Effector memory CD4-positive, alpha-beta T cell (primary cell): ENCODE data around the gene TCF7L1.

Source experiments
- DNase-seq, 3 donors: peaks; one replicate each; pipeline ENCODE4 v3.0.0-alpha.2; 2020
- H3K27ac ChIP-seq: 2 replicates; pipeline ENCODE4 v1.7.0; 2013; ENCODE audit warnings: mild to moderate bottlenecking, low read length, moderate library complexity; ENCODE audit not compliant: insufficient read depth, poor library complexity, severe bottlenecking
- H3K27me3 ChIP-seq: replicated peaks from 2 replicates; pipeline ENCODE4 v1.7.0; 2013; ENCODE audit warnings: mild to moderate bottlenecking, low read length; ENCODE audit not compliant: insufficient read depth, control insufficient read depth, poor library complexity, severe bottlenecking
- H3K36me3 ChIP-seq: 2 replicates; pipeline ENCODE4 v1.7.0; 2013; ENCODE audit warnings: mild to moderate bottlenecking, low read length, moderate library complexity; ENCODE audit not compliant: control insufficient read depth, insufficient read depth
- H3K4me1 ChIP-seq: 2 replicates; pipeline ENCODE4 v1.7.0; 2013; ENCODE audit warnings: low read length, mild to moderate bottlenecking; ENCODE audit not compliant: control insufficient read depth, insufficient read depth, poor library complexity, severe bottlenecking
- H3K4me3 ChIP-seq: 2 replicates; pipeline ENCODE4 v1.7.0; 2013; ENCODE audit warnings: low read length, low read depth, mild to moderate bottlenecking; ENCODE audit not compliant: insufficient read depth, poor library complexity, severe bottlenecking
- H3K9me3 ChIP-seq: 2 replicates; pipeline ENCODE4 v1.7.0; 2013; ENCODE audit warnings: mild to moderate bottlenecking, low read length, moderate library complexity; ENCODE audit not compliant: control insufficient read depth

Gene TCF7L1

GRCh38 chr2:85215081-85215447 is 81.9 kb downstream of the TCF7L1 start:
- Histone ChIP-seq H3K4me1 (no peaks in the 10 kb centered on the region), H3K27me3 (no peaks in the 10 kb centered on the region), H3K9me3 (no peaks in the 10 kb centered on the region), H3K36me3 (no peaks in the 10 kb centered on the region), H3K4me3 (no peak overlapping the region), H3K27ac (no peak overlapping the region)
- DNase-seq = no peak

GRCh38 chr2:85215448-85216401 is 82.5 kb downstream of the TCF7L1 start:
- DNase-seq = no peak
- H3K4me3 ChIP-seq = no peak overlapping the region
- no peak overlapping the region for H3K27ac ChIP-seq
- H3K9me3 ChIP-seq = no peaks in the 10 kb centered on the region
- H3K36me3 ChIP-seq = no peaks in the 10 kb centered on the region
- no peaks in the 10 kb centered on the region for H3K4me1 ChIP-seq
- H3K27me3 ChIP-seq = no peaks in the 10 kb centered on the region

- Histone ChIP-seq H3K9me3 (no peaks in the 10 kb centered on the region), H3K27me3 (no peaks in the 10 kb centered on the region), H3K4me1 (no peaks in the 10 kb centered on the region), H3K4me3 (no peak overlapping the region), H3K27ac (no peak overlapping the region), H3K36me3 (no peaks in the 10 kb centered on the region)
- DNase-seq = no peak
Measured at GRCh38 chr2:85216927-85217326, 83.7 kb downstream of the TCF7L1 start.

- H3K4me3 ChIP-seq = no peak overlapping the region
- DNase-seq = no peak
- H3K9me3 ChIP-seq = no peaks in the 10 kb centered on the region
- no peaks in the 10 kb centered on the region for H3K36me3 ChIP-seq
- H3K27ac ChIP-seq = no peak overlapping the region
- H3K27me3 ChIP-seq = no peaks in the 10 kb centered on the region
- H3K4me1 ChIP-seq = no peaks in the 10 kb centered on the region
Measured at GRCh38 chr2:85221067-85221691, 88.0 kb downstream of the TCF7L1 start.

GRCh38 chr2:85222792-85223191 is 89.6 kb downstream of the TCF7L1 start:
- DNase-seq = no peak
- Histone ChIP-seq H3K27me3 (no peaks in the 10 kb centered on the region), H3K4me3 (no peak overlapping the region), H3K27ac (no peak overlapping the region), H3K4me1 (no peaks in the 10 kb centered on the region), H3K36me3 (no peaks in the 10 kb centered on the region), H3K9me3 (no peaks in the 10 kb centered on the region)

GRCh38 chr2:85226783-85227182 is 93.6 kb downstream of the TCF7L1 start:
- no peak overlapping the region for H3K27ac ChIP-seq
- H3K4me1 ChIP-seq = no peaks in the 10 kb centered on the region
- no peaks in the 10 kb centered on the region for H3K9me3 ChIP-seq
- no peaks in the 10 kb centered on the region for H3K27me3 ChIP-seq
- H3K4me3 ChIP-seq = no peak overlapping the region
- H3K36me3 ChIP-seq = no peaks in the 10 kb centered on the region
- DNase-seq = no peak

GRCh38 chr2:85230679-85231467 is 97.7 kb downstream of the TCF7L1 start:
- H3K27ac ChIP-seq = no peak overlapping the region

GRCh38 chr2:85231468-85231805 is 98.2 kb downstream of the TCF7L1 start:
- no peak overlapping the region for H3K27ac ChIP-seq
- H3K4me3 ChIP-seq = no peak overlapping the region
- no peaks in the 10 kb centered on the region for H3K9me3 ChIP-seq
- H3K4me1 ChIP-seq = no peaks in the 10 kb centered on the region
- H3K27me3 ChIP-seq = no peaks in the 10 kb centered on the region
- no peaks in the 10 kb centered on the region for H3K36me3 ChIP-seq
- DNase-seq = no peak

More at GRCh38 chr2:85230679-85231467, 97.7 kb downstream of the TCF7L1 start:
- H3K9me3 ChIP-seq = no peaks in the 10 kb centered on the region
- no peaks in the 10 kb centered on the region for H3K27me3 ChIP-seq
- DNase-seq = no peak
- no peak overlapping the region for H3K4me3 ChIP-seq
- no peaks in the 10 kb centered on the region for H3K36me3 ChIP-seq
- H3K4me1 ChIP-seq = no peaks in the 10 kb centered on the region

- no peak overlapping the region for H3K4me3 ChIP-seq
- no peaks in the 10 kb centered on the region for H3K27me3 ChIP-seq
- no peak overlapping the region for H3K27ac ChIP-seq
- no peak for DNase-seq
- H3K36me3 ChIP-seq = no peaks in the 10 kb centered on the region
- no peaks in the 10 kb centered on the region for H3K9me3 ChIP-seq
- H3K4me1 ChIP-seq = no peaks in the 10 kb centered on the region
Measured at GRCh38 chr2:85231952-85232351, 98.8 kb downstream of the TCF7L1 start.

- Histone ChIP-seq H3K9me3 (no peaks in the 10 kb centered on the region), H3K27me3 (peaks cover 7% of the 10 kb centered on the region), H3K36me3 (no peaks in the 10 kb centered on the region), H3K4me1 (no peaks in the 10 kb centered on the region), H3K27ac (no peak overlapping the region), H3K4me3 (no peak overlapping the region)
- DNase-seq = no peak
Measured at GRCh38 chr2:85234868-85235267, 101.7 kb downstream of the TCF7L1 start.
